ENCODE results near the gene PARP11.
A peak's percentile ranks its signal among the peaks of the same experiment; 100 is the strongest.

The PARP11 gene

GRCh38 chr12:3815094-3815766, 58.0 kb downstream of the PARP11 start:
- no peak overlapping the region for H3K27ac ChIP-seq
- TF ChIP-seq, protein P1, sequence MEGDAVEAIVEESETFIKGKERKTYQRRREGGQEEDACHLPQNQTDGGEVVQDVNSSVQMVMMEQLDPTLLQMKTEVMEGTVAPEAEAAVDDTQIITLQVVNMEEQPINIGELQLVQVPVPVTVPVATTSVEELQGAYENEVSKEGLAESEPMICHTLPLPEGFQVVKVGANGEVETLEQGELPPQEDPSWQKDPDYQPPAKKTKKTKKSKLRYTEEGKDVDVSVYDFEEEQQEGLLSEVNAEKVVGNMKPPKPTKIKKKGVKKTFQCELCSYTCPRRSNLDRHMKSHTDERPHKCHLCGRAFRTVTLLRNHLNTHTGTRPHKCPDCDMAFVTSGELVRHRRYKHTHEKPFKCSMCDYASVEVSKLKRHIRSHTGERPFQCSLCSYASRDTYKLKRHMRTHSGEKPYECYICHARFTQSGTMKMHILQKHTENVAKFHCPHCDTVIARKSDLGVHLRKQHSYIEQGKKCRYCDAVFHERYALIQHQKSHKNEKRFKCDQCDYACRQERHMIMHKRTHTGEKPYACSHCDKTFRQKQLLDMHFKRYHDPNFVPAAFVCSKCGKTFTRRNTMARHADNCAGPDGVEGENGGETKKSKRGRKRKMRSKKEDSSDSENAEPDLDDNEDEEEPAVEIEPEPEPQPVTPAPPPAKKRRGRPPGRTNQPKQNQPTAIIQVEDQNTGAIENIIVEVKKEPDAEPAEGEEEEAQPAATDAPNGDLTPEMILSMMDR (conservative IDR thresholded peaks at IDR 0.05; ENCODE audit: low read depth) = no peak
- no peak for DNase-seq (ENCODE audit: low spot score)
- ChIA-PET CTCF (interaction anchor here (0.6 kb wide), 1 partner anchor 11 kb away, joined by 4 read pairs; no protein-coding TSS in a partner anchor), POLR2A (ENCODE audit: low non-redundant PET) (no interaction called here)

DNA sequence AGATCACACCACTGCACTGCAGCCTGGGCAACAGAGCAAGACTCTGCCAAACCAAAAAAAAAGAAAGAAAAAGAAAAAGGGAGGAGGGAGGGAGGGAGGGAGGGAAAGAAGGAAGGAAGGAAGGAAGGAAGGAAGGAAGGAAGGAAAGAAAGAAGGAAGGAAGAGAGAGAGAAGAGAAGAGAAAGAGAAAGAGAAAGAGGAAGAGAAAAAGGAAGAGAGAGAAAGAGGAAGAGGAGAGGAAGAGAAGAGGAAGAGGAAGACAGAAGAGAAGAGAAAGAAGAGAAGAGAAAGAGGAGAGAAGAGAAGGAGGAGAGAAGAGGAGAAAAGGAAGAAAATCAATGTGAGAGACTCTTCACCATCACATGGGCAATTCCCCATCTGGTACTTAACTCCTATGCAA, 62.7 kb downstream of the PARP11 start:
- H3K27ac ChIP-seq = no peak overlapping the region
- ChIA-PET POLR2A (ENCODE audit: low non-redundant PET) (no interaction called here), CTCF (no interaction called here)
- TF ChIP-seq, protein P1 (conservative IDR thresholded peaks at IDR 0.05; ENCODE audit: low read depth) = no peak
- DNase-seq (ENCODE audit: low spot score) = no peak

GRCh38 chr12:3810016-3810370, 63.2 kb downstream of the PARP11 start:
- ChIA-PET POLR2A (ENCODE audit: low non-redundant PET) (no interaction called here), CTCF (no interaction called here)
- no peak for DNase-seq (ENCODE audit: low spot score)
- TF ChIP-seq, protein P1 (conservative IDR thresholded peaks at IDR 0.05; ENCODE audit: low read depth) = no peak
- no peak overlapping the region for H3K27ac ChIP-seq

DNA sequence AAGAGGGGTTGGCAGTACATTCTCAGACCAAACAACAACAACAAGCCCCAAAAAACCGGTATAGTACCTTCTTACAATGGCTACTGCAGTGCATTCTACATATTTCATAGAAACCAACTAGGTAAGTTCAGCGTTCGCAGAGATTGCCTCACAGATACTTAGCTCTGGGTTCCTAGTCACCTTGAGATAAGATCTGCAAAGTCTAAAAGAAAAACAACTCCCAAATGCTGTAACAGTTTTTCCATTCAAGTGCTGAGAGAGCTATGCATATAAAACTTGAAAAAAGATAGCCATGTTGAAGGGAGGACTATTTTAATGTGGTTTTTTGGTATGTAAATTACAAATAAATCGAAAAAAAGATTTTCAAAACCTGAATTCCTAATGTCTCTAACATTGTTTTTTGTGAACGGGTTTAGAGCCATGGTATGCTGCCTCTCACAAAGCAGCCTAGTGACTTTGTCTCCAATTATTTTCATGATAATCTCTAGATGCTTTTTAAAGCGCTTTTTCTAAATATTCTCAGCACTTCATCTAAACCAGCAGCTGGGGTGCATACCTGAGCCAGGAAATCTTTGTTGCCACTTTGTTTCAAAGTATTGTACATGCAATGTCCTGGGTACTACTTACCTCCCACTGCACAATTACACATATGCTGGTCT, 63.7 kb downstream of the PARP11 start:
- no peak for DNase-seq (ENCODE audit: low spot score)
- H3K27ac ChIP-seq = no peak overlapping the region
- ChIA-PET POLR2A (ENCODE audit: low non-redundant PET) (no interaction called here), CTCF (no interaction called here)
- TF ChIP-seq, protein P1 (conservative IDR thresholded peaks at IDR 0.05; ENCODE audit: low read depth) = no peak

DNA sequence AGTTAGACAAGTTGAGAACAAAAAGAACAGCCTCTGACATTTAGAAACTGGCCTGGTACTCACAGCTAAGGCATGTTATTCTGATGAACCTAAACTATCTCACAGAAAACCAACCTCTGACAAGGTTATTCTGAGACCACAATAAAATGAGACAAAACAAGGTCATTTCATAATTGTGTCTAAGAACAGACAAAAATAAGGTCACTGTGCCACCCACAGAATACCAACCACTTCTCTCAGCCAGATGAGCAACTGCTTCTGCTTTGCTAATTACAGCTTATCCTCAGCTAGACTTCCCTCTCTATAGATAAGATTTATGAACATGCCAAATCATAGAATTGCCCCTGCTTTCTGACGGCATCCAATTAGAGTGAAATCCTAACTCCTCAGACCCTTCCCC, 68.1 kb downstream of the PARP11 start:
- ChIA-PET POLR2A (ENCODE audit: low non-redundant PET) (no interaction called here), CTCF (interaction anchor here (0.5 to 4.2 kb wide), 3 partner anchors 505 to 702 kb away, joined by 3 to 33 read pairs (median 3); no protein-coding TSS in a partner anchor)
- DNase-seq (ENCODE audit: low spot score) = no peak
- TF ChIP-seq, protein P1 (conservative IDR thresholded peaks at IDR 0.05; ENCODE audit: low read depth) = no peak
- no peak overlapping the region for H3K27ac ChIP-seq

GRCh38 chr12:3803865-3804472, 69.2 kb downstream of the PARP11 start:
- peak; percentile 30 for DNase-seq (ENCODE audit: low spot score)
- TF ChIP-seq, protein P1 (conservative IDR thresholded peaks at IDR 0.05; ENCODE audit: low read depth) = peak; percentile 72
- POLR2A ChIA-PET (ENCODE audit: low non-redundant PET) = no interaction called here
- CTCF ChIA-PET = interaction anchor here (0.6 to 4.2 kb wide), 18 partner anchors 13 to 863 kb away, joined by 3 to 33 read pairs (median 3); no protein-coding TSS in a partner anchor
- H3K27ac ChIP-seq = no peak overlapping the region
